Measurements from ENCODE around the gene MRC2. TPM values are rescaled to one million over a fixed set of nuclear protein-coding genes. Genes with fewer than 3 reads are reported as not detected.

The MRC2 gene
- total RNA-seq, 3 donors from 2014 or later (not counting 1 experiment from before 2014, with no cell fraction given): 0.23 to 0.54 (median 0.50) TPM

DNA sequence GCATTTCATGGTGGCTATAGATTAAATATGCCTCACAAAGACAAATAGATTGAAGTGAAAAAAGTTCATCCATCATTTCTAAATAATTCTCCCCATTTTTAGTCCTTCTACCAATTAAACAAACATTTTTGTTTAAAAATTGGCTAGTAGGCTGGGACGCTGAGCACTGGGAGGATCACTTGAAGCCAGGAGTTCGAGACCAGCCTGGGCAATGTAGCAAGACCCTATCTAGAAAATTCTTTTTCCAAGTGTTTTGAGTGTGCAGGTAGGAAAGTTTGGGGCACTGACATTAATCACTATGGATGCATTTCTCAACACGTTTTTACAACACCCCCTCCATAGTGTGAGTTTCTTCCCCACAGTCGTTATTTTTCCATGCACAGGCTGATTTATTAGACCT, 56.7 kb downstream of the MRC2 start:
- no peaks in the 10 kb centered on the region for H3K4me1 ChIP-seq (ENCODE audit: control insufficient read depth, insufficient read depth, low read length)
- no peaks in the 10 kb centered on the region for H3K9me3 ChIP-seq (ENCODE audit: control insufficient read depth, insufficient read depth, low read length)
- no peaks in the 10 kb centered on the region for H3K27me3 ChIP-seq (ENCODE audit: control insufficient read depth, insufficient read depth, low read length)
- no peaks in the 10 kb centered on the region for H3K36me3 ChIP-seq (ENCODE audit: control insufficient read depth, insufficient read depth, low read length)
- DNase-seq: no peak
- Mint-ChIP-seq H3K27ac (no peak overlapping the region), H3K36me3 (no peaks in the 10 kb centered on the region), H3K9me3 (no peaks in the 10 kb centered on the region), H3K4me1 (no peaks in the 10 kb centered on the region), H3K4me3 (no peak overlapping the region), H3K27me3 (ENCODE audit: low read depth in 2 of 2) (no peaks in the 10 kb centered on the region)
- H3K4me3 ChIP-seq (ENCODE audit: low read length): no peak overlapping the region
- no peak for ATAC-seq
- H3K27ac ChIP-seq (ENCODE audit: low read length): no peak overlapping the region
- intact Hi-C loops (cut with micrococcal nuclease): no loop called here
- 78% methylated on average over 4 of the region's 4 CpGs for WGBS (ENCODE audit: insufficient coverage)
- TF ChIP-seq, protein P1, sequence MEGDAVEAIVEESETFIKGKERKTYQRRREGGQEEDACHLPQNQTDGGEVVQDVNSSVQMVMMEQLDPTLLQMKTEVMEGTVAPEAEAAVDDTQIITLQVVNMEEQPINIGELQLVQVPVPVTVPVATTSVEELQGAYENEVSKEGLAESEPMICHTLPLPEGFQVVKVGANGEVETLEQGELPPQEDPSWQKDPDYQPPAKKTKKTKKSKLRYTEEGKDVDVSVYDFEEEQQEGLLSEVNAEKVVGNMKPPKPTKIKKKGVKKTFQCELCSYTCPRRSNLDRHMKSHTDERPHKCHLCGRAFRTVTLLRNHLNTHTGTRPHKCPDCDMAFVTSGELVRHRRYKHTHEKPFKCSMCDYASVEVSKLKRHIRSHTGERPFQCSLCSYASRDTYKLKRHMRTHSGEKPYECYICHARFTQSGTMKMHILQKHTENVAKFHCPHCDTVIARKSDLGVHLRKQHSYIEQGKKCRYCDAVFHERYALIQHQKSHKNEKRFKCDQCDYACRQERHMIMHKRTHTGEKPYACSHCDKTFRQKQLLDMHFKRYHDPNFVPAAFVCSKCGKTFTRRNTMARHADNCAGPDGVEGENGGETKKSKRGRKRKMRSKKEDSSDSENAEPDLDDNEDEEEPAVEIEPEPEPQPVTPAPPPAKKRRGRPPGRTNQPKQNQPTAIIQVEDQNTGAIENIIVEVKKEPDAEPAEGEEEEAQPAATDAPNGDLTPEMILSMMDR (IDR thresholded peaks at IDR 0.05): no peak

- Histone ChIP-seq H3K9me3 (ENCODE audit: control insufficient read depth, insufficient read depth, low read length) (no peaks in the 10 kb centered on the region), H3K4me3 (ENCODE audit: low read length) (no peak overlapping the region), H3K27ac (ENCODE audit: low read length) (no peak overlapping the region), H3K36me3 (ENCODE audit: control insufficient read depth, insufficient read depth, low read length) (no peaks in the 10 kb centered on the region), H3K27me3 (ENCODE audit: control insufficient read depth, insufficient read depth, low read length) (no peaks in the 10 kb centered on the region), H3K4me1 (ENCODE audit: control insufficient read depth, insufficient read depth, low read length) (no peaks in the 10 kb centered on the region)
- H3K36me3 Mint-ChIP-seq: no peaks in the 10 kb centered on the region
- no peaks in the 10 kb centered on the region for H3K4me1 Mint-ChIP-seq
- ATAC-seq (no peak), DNase-seq (no peak)
- WGBS (ENCODE audit: insufficient coverage): 95% methylated on average over 3 of the region's 4 CpGs
- no peak overlapping the region for H3K4me3 Mint-ChIP-seq
- TF ChIP-seq, protein P1 (IDR thresholded peaks at IDR 0.05): no peak
- H3K27ac Mint-ChIP-seq: no peak overlapping the region
- no peaks in the 10 kb centered on the region for H3K27me3 Mint-ChIP-seq (ENCODE audit: low read depth in 2 of 2)
- no peaks in the 10 kb centered on the region for H3K9me3 Mint-ChIP-seq
- intact Hi-C loops (cut with micrococcal nuclease): no loop called here
Measured at GRCh38 chr17:62687997-62688396, 60.5 kb downstream of the MRC2 start.

DNA sequence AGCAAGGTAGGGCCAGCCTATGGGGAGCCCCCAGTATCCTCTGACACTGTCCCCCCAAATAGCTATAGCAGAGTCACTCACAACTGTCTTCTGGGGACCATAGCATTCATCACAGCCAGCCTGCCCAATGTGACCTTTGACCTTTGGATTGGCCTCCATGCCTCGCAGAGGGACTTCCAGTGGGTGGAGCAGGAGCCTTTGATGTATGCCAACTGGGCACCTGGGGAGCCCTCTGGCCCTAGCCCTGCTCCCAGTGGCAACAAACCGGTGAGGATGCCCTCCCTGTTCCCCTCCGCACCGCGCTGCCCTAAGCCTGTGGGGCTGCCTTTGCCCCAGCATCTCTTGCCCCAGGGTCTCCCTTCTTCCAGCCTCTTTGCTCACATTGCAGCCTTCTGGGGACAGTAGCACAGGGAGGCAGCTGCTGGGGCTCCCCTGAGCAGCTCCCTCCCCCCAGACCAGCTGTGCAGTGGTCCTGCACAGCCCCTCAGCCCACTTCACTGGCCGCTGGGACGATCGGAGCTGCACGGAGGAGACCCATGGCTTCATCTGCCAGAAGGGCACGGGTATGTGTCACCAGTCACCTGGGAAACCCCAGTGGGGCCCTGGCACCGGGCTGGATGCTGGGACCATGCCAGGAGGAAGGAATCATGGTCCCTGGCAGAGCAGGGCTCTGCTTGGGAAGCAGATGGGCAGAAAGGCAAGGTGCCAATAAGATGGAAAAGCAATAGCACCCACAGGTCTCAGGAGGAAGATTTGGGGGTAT, 61.1 kb downstream of the MRC2 start:
- H3K9me3 ChIP-seq (ENCODE audit: control insufficient read depth, insufficient read depth, low read length): no peaks in the 10 kb centered on the region
- ATAC-seq: no peak
- H3K27me3 ChIP-seq (ENCODE audit: control insufficient read depth, insufficient read depth, low read length): no peaks in the 10 kb centered on the region
- no peaks in the 10 kb centered on the region for H3K36me3 Mint-ChIP-seq
- no peak overlapping the region for H3K4me3 Mint-ChIP-seq
- TF ChIP-seq, protein P1 (IDR thresholded peaks at IDR 0.05): no peak
- no peaks in the 10 kb centered on the region for H3K4me1 ChIP-seq (ENCODE audit: control insufficient read depth, insufficient read depth, low read length)
- no peaks in the 10 kb centered on the region for H3K27me3 Mint-ChIP-seq (ENCODE audit: low read depth in 2 of 2)
- no peak overlapping the region for H3K4me3 ChIP-seq (ENCODE audit: low read length)
- no peak overlapping the region for H3K27ac ChIP-seq (ENCODE audit: low read length)
- WGBS (ENCODE audit: insufficient coverage): 89% methylated on average over 11 of the region's 11 CpGs
- H3K27ac Mint-ChIP-seq: no peak overlapping the region
- H3K36me3 ChIP-seq (ENCODE audit: control insufficient read depth, insufficient read depth, low read length): no peaks in the 10 kb centered on the region
- intact Hi-C loops (cut with micrococcal nuclease): no loop called here
- no peak for DNase-seq
- no peaks in the 10 kb centered on the region for H3K9me3 Mint-ChIP-seq
- H3K4me1 Mint-ChIP-seq: no peaks in the 10 kb centered on the region

Data from natural killer cell (primary cell).